CD4-positive, alpha-beta T cell treated with Interleukin-1 beta for 1 hour (primary cell): Measurements from ENCODE around the gene MBOAT7.
"Not testable (repeated sequence)": the region's sequence is repeated elsewhere in the genome, so short reads cannot be mapped to it uniquely, and the experiment has no call there.

ENCODE experiments used
- DNase-seq, 2 donors: peaks; one replicate each; pipeline ENCODE4 v3.0.0-alpha.2; 2020 to 2022

MBOAT7 gene

GRCh38 chr19:54208784-54209057 is 19.3 kb upstream of the MBOAT7 start:
- DNase-seq, result no peak

- DNase-seq, result peak; percentile 50 to 86
These were observed 18.8 kb upstream of the MBOAT7 start for GRCh38 chr19:54207983-54208783.

- no peak for DNase-seq
These were observed 18.2 kb upstream of the MBOAT7 start for GRCh38 chr19:54207676-54207982.

- DNase-seq, result not testable (repeated sequence)
These were observed 17.8 kb upstream of the MBOAT7 start for GRCh38 chr19:54207193-54207592.

GRCh38 chr19:54206831-54207177 is 17.4 kb upstream of the MBOAT7 start:
- DNase-seq, result no peak

GRCh38 chr19:54206030-54206830 is 16.9 kb upstream of the MBOAT7 start:
- DNase-seq, result peak in 1 of 2 donors; percentile 27

- DNase-seq, result no peak
These were observed 15.5 kb upstream of the MBOAT7 start for GRCh38 chr19:54204767-54205468.

GRCh38 chr19:54203151-54203611 is 13.8 kb upstream of the MBOAT7 start:
- no peak for DNase-seq

- DNase-seq, result no peak
These were observed 12.6 kb upstream of the MBOAT7 start for GRCh38 chr19:54201980-54202379.

GRCh38 chr19:54201172-54201701 is 11.9 kb upstream of the MBOAT7 start:
- no peak for DNase-seq

- DNase-seq, result no peak
These were observed 10.0 kb upstream of the MBOAT7 start for GRCh38 chr19:54199401-54199800.

GRCh38 chr19:54197121-54197520 is 7.7 kb upstream of the MBOAT7 start:
- no peak for DNase-seq

- no peak for DNase-seq
These were observed 7.2 kb upstream of the MBOAT7 start for GRCh38 chr19:54196536-54196935.

GRCh38 chr19:54194463-54194862 is 5.1 kb upstream of the MBOAT7 start:
- not testable (repeated sequence) for DNase-seq

GRCh38 chr19:54193011-54193410 is 3.6 kb upstream of the MBOAT7 start:
- no peak for DNase-seq

GRCh38 chr19:54191811-54192453 is 2.6 kb upstream of the MBOAT7 start:
- DNase-seq, result no peak

- DNase-seq, result peak; percentile 91 to 92
These were observed 1.8 kb upstream of the MBOAT7 start, which contains the start of gene TSEN34 for GRCh38 chr19:54191011-54191810. Gene TSEN34 (plus strand): TSS chr19:54191308. CDS start chr19:54191365, 57 bp downstream.

GRCh38 chr19:54190503-54191010 is 1.2 kb upstream of the MBOAT7 start:
- peak; percentile 100 for DNase-seq

GRCh38 chr19:54189735-54190502 is 539 bp upstream of the MBOAT7 start:
- peak; percentile 100 for DNase-seq

- DNase-seq, result peak; percentile 60 to 66
These were observed 1.0 kb downstream of the MBOAT7 start for GRCh38 chr19:54188215-54188871.
